ENCODE measurements around the gene HRAS. TPM values are rescaled to one million over a fixed set of nuclear protein-coding genes. Genes with fewer than 3 reads are reported as not detected.

Gene HRAS
- total and polyA plus RNA-seq, 2 of the 13 experiments (the other 11 are each of a cell fraction or from before 2014, with no cell fraction given) = 32.9 to 50.0 TPM

DNA sequence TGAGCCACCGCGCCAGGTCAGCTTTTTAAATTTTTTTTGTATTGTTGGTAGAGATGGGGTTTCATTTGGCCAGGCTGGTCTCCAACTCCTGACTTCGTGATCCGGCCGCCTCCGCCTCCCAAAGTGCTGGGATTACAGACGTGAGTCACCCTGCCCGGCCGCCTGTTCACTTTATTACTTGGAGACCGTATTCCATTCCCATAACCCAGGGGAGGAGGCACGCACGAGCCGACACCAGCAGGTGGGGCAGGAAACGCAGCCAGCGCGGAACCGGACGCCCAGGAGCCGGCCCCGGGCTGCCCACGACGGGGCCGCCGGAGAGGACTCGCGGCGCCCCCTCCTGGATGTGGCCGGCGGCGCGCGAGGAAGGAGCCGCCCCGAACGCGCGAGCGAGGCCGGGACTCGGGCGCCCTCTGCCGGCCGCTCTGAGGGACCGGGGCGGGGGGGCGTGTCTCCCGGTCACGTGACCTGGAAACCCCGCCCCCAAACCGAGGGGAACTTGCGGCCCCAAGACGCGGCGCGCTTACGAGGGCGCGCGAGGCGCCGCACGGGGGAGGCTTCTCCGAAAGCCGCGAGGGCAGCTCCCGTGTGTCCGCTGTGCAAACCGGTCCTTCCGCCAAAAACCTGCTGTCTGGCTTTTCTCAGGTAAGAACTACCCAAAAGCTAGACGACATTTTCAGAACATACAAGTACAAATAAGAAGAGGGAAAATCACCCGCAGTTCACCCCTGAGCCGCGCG lies 16.7 kb downstream of the HRAS start (continued):
- TF ChIP-seq PHF21A (CRISPR knock-in tag; IDR thresholded peaks at IDR 0.05) = peak; percentile 72; the same call in 1 of the 2 replicates
- TF ChIP-seq BHLHE40 (IDR thresholded peaks at IDR 0.05; ENCODE audit: low read length) = peak; percentile 87
- TF ChIP-seq SNAI1 (CRISPR knock-in tag; IDR thresholded peaks at IDR 0.05; ENCODE audit: borderline replicate concordance) = peak; percentile 74; the same call in 1 of the 2 replicates
- TF ChIP-seq POGZ (CRISPR knock-in tag; IDR thresholded peaks at IDR 0.05) = peak; percentile 37; the same call in 1 of the 2 replicates
- 0 out of 2 replicates have a peak, but pooled peaks have one; percentile 36 for TF ChIP-seq RFX5 (IDR thresholded peaks at IDR 0.05; ENCODE audit: low read depth, low read length)
- TF ChIP-seq, protein P1, sequence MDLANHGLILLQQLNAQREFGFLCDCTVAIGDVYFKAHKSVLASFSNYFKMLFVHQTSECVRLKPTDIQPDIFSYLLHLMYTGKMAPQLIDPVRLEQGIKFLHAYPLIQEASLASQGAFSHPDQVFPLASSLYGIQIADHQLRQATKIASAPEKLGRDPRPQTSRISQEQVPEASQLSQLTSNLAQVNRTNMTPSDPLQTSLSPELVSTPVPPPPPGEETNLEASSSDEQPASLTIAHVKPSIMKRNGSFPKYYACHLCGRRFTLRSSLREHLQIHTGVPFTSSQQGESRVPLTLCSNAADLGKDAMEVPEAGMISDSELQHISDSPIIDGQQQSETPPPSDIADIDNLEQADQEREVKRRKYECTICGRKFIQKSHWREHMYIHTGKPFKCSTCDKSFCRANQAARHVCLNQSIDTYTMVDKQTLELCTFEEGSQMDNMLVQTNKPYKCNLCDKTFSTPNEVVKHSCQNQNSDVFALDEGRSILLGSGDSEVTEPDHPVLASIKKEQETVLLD (CRISPR knock-in tag; IDR thresholded peaks at IDR 0.05; ENCODE audit: low read depth) = peak; percentile 80
- TF ChIP-seq ATF7-NPFF (CRISPR knock-in tag; IDR thresholded peaks at IDR 0.05; ENCODE audit: low read depth) = peak; percentile 76; the same call in 1 of the 2 replicates
- TF ChIP-seq, protein P2, sequence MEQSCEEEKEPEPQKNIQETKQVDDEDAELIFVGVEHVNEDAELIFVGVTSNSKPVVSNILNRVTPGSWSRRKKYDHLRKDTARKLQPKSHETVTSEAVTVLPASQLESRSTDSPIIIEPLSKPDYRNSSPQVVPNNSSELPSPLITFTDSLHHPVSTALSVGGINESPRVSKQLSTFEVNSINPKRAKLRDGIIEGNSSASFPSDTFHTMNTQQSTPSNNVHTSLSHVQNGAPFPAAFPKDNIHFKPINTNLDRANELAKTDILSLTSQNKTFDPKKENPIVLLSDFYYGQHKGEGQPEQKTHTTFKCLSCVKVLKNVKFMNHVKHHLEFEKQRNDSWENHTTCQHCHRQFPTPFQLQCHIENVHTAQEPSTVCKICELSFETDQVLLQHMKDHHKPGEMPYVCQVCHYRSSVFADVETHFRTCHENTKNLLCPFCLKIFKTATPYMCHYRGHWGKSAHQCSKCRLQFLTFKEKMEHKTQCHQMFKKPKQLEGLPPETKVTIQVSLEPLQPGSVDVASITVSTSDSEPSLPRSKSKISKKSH (CRISPR knock-in tag; IDR thresholded peaks at IDR 0.05; ENCODE audit: borderline replicate concordance) = no peak; the same call in 1 of the 2 replicates
- no peak for TF ChIP-seq ZNF780A (CRISPR knock-in tag; IDR thresholded peaks at IDR 0.05)
- TF ChIP-seq, protein P3, sequence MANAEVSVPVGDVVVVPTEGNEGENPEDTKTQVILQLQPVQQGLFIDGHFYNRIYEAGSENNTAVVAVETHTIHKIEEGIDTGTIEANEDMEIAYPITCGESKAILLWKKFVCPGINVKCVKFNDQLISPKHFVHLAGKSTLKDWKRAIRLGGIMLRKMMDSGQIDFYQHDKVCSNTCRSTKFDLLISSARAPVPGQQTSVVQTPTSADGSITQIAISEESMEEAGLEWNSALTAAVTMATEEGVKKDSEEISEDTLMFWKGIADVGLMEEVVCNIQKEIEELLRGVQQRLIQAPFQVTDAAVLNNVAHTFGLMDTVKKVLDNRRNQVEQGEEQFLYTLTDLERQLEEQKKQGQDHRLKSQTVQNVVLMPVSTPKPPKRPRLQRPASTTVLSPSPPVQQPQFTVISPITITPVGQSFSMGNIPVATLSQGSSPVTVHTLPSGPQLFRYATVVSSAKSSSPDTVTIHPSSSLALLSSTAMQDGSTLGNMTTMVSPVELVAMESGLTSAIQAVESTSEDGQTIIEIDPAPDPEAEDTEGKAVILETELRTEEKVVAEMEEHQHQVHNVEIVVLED (CRISPR knock-in tag; IDR thresholded peaks at IDR 0.05; ENCODE audit: borderline replicate concordance) = peak; percentile 41; the same call in 1 of the 2 replicates
- TF ChIP-seq ZNF543 (CRISPR knock-in tag; IDR thresholded peaks at IDR 0.05) = peak; percentile 80; the same call in 1 of the 2 replicates
- peak; percentile 68; the same call in 1 of the 2 replicates for TF ChIP-seq MAZ (IDR thresholded peaks at IDR 0.05; ENCODE audit: borderline replicate concordance, low read depth, low read length)
- peak; percentile 94 for TF ChIP-seq MAZ (CRISPR knock-in tag; IDR thresholded peaks at IDR 0.05; ENCODE audit: low read depth)
- no peak for TF ChIP-seq SMYD3 (CRISPR knock-in tag; IDR thresholded peaks at IDR 0.05)
- no peak for TF ChIP-seq MEF2D (CRISPR knock-in tag; IDR thresholded peaks at IDR 0.05)
- TF ChIP-seq, protein P4, sequence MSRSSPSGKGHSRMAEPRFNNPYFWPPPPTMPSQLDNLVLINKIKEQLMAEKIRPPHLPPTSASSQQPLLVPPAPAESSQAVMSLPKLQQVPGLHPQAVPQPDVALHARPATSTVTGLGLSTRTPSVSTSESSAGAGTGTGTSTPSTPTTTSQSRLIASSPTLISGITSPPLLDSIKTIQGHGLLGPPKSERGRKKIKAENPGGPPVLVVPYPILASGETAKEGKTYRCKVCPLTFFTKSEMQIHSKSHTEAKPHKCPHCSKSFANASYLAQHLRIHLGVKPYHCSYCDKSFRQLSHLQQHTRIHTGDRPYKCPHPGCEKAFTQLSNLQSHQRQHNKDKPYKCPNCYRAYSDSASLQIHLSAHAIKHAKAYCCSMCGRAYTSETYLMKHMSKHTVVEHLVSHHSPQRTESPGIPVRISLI (CRISPR knock-in tag; IDR thresholded peaks at IDR 0.05; ENCODE audit: borderline replicate concordance) = no peak
- peak; percentile 50; the same call in 1 of the 2 replicates for TF ChIP-seq ZFX (CRISPR knock-in tag; IDR thresholded peaks at IDR 0.05; ENCODE audit: low read depth)
- TF ChIP-seq IRF2 (CRISPR knock-in tag; IDR thresholded peaks at IDR 0.05) = no peak
- TF ChIP-seq SPEN (CRISPR knock-in tag; IDR thresholded peaks at IDR 0.05; ENCODE audit: low read depth) = peak; percentile 62
- no peak for TF ChIP-seq FOXJ3 (CRISPR knock-in tag; IDR thresholded peaks at IDR 0.05; ENCODE audit: borderline replicate concordance)
